Activated CD8-positive, alpha-beta memory T cell treated with anti-CD3 and anti-CD28 coated beads, Interleukin-2, amount 50 U/mL, for 48 hours (primary cell): ENCODE data around the gene PHGDH.

ENCODE experiments used
- DNase-seq: peaks from one replicate; pipeline ENCODE4 v3.0.0-alpha.2; 2020

Gene PHGDH

GRCh38 chr1:119733754-119734153, 22.0 kb downstream of the PHGDH start:
- DNase-seq: no peak

DNA sequence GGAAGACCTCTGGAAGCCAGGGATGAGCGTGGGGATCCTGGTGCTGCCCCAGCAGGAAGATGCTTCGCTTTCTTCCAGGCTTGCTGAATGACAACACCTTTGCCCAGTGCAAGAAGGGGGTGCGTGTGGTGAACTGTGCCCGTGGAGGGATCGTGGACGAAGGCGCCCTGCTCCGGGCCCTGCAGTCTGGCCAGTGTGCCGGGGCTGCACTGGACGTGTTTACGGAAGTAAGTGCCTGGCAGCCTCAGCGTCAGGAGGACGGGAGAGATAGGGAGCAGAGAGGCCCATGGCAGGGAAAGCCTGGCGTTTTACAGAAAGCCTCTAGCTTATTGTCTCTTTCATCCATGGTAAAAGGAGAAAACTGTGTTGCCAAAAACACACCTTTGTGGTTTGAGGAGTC, 23.5 kb downstream of the PHGDH start:
- DNase-seq: no peak

DNA sequence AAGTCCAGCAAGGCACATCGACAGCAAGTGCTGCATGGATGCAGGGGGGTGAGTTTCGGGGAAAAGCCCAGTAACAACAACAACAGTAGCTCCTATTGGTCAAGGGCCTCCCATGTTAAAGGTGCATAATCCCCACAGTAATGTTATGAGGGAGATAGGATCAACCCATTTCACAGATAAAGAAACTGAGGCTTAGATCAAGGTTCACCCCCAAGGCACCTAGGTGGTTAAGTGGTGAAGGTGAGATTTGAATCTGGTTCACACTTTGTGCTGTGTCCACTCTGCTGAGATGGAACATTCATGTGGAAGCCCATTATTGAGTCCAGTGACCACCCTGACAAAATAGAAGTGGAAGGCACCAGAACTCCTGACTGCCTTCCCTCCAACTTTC, 24.9 kb downstream of the PHGDH start:
- no peak for DNase-seq

- DNase-seq: no peak
Observed at GRCh38 chr1:119737040-119737682, 25.4 kb downstream of the PHGDH start.

DNA sequence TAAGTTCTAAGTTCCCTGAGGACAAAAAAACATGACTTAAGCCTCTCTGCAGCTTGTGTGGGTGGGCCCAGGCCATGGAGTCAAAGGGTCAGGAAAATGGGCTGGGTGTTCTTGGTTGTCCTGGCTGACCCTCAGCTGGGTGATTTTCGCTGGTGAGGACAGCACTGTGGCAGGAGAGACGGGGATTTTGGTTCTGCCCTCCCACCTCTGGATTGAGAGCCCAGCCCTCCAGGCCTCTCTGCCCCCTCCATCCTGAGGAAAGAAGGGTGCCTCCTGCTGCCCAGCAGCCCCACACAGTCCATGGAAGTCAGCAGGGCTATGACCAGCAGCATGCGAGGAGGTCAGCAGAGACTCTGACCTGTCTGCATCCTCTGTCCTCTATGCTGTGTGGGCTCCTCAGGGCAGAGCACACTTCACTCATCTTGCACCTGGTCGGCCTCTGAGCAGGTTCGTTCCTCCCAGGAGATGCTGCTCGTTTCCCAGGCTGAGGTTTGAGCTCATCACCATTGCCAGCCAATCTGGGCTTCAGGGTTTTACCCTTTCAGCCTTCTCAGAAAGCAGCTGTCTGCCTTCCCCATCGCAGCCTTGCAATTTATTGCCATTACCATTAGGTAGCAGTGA, 26.5 kb downstream of the PHGDH start:
- no peak for DNase-seq

GRCh38 chr1:119739150-119739549, 27.4 kb downstream of the PHGDH start:
- DNase-seq: no peak

- DNase-seq: no peak
Observed at GRCh38 chr1:119740261-119740660, 28.5 kb downstream of the PHGDH start.

- no peak for DNase-seq
Observed at GRCh38 chr1:119740896-119741780, 29.4 kb downstream of the PHGDH start.

- DNase-seq: no peak
Observed at GRCh38 chr1:119742202-119742601, 30.5 kb downstream of the PHGDH start.

DNA sequence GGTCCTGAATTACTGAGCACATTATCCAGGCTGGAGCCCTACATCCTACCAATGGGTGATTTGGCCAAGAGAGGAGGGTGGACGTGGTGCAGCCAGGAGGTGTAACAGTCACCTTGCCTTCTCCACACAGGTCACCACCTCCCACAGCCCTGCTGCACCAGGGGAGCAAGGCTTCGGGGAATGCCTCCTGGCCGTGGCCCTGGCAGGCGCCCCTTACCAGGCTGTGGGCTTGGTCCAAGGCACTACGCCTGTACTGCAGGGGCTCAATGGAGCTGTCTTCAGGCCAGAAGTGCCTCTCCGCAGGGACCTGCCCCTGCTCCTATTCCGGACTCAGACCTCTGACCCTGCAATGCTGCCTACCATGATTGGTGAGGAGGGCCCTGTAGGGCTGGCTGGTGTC, 30.9 kb downstream of the PHGDH start:
- no peak for DNase-seq

DNA sequence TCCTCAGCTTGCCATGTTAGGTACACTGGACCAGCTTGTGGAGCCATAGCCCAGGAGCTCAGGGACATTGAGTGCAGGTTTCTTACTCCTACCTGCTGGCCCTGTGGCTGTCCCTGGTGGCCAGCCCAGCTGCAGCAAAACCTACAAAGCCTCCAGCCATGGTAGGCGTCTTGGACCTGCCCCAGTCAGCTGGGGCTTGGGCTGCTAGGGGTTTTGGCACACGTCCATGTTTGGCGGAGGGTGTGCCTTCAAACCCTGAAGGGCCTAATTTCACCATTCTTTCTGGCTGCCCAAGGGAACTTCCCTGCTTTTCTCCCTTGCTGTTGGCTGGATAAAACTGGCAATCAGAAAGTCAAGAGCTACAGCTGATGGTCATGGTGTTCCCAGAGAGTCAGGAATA, 31.6 kb downstream of the PHGDH start:
- DNase-seq: no peak

DNA sequence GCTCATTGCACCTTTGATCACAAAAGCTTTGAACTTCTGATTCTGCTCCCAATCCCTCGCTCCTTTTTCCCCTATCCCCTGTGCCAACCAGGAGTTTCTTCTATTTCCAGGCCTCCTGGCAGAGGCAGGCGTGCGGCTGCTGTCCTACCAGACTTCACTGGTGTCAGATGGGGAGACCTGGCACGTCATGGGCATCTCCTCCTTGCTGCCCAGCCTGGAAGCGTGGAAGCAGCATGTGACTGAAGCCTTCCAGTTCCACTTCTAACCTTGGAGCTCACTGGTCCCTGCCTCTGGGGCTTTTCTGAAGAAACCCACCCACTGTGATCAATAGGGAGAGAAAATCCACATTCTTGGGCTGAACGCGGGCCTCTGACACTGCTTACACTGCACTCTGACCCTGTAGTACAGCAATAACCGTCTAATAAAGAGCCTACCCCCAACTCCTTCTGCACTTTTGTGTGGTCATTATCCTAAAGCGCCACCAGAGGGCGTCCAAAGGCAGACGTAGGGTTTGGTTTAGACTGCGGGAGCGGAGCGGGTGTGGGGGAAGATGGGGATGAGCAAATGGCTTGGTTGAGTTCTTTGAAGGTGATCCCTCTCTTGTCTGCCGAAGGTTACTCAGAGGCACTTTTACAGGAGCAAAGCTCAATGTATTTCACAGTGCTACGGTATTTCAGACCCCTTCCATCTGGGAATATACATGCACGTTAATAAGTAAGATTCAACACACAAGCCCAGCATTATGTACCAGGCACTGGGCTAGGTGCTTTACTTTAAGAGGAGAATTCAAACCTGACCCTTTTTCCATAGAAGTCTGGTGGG, 32.3 kb downstream of the PHGDH start:
- peak; percentile 75 for DNase-seq

DNA sequence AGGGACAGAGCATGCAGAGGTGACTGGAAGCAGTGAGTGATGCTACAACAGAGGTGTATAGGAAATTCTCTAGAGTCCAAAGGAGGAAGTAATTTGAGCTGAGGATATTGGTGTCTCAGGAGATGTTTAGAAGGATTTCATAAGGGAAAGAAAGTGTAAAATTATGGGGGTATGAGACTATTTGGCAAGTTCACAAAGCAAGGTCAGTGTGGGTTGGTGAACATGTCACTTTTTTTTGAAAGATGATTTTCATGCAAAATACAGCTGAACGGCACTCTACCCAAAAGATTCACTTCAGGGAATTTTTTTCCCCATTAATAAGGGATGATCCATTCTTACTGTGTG, 32.8 kb downstream of the PHGDH start:
- no peak for DNase-seq

DNA sequence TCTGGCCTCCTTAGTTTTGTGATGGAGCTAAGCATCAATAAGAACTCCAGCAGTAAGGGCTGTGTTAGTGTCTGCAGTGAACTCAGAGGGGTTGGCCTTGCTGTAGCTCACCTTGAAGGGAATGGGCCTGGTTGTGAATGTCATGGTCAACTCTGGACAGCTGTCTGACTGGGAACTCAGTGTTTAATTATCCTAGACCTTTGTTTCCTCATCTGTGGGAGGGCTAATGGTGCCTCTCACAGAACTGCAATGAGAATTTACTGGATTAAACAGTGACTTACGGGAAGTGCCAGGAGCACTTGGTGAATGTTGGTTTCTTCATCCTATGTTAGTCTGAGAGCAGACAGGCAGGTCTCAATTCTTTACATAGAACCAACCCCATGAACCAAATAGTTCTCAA, 33.3 kb downstream of the PHGDH start:
- DNase-seq: no peak

DNA sequence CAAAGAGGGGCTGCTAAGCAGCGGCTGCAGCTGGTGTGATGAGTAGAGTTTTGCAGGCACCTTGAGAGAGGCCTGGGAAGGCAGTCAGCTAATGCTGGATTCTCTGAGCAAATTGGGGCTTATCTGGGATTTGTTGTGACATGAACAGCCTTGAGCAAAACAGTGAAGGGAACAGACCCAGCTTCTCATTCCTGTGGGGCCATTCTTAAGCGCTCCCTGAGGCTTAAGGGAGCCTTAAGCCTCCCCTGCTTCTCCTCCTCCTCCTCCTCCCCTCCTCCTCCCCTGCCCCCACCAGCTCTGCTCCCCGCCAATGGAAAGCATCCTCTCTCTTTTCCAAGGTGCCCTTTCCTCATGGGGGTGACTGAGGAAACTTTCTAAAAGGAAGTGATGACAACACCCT, 35.7 kb downstream of the PHGDH start:
- DNase-seq: no peak

DNA sequence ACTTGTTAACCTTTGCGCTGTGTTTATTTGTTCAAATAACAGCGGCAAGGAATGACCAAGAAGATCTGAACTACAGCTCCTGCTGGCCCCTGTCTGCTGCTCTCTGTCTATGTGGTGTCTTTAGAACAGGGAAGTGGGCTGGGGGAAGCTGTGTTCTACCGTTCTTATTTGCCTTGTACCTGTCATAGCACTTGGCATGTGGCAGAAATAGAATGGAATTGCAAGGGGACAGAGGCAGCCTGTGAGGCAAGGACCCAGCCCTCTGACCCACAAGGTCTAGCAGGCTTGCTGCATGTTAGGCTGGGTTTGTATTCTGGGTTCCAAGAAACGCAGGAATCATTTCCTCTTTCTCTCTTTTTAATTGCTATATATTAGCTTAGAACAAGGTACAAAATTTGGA, 36.3 kb downstream of the PHGDH start:
- no peak for DNase-seq

DNA sequence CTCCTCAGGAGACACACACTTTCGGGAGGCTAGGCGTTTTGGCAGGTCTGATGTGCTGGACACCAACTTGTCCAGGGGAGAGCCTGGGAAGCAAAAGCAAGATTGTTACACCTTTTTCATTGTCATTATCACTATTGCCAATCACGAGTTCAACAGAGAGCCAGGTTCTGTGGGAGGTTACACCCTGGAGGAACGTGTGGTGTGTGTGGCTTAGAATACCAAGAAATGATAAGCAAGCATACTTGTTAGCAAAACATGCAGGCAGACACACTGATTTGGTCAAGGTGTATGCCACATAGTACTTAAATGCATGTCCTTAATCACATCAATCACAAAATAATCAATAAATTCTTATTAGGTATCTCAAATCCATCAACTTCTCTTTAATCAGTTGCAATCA, 40.9 kb downstream of the PHGDH start:
- DNase-seq: no peak

DNA sequence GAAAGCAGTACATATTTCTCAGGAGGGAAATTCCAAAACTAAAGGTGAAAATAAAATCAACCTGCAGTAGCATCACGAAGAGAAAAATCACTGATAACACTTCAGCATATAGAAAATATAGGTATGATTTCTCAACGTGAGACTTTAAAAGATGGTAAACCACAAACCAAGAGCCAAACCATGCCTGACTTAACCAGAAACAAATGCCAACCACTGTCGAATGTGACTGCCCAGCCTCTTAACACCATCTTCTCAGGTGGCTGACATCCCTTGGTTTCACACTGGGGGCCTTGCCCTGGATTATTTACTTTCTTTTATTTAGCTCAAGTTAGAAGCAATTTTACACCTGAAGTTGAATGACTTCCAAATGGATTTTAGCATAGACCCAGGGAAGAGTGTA, 46.9 kb downstream of the PHGDH start:
- DNase-seq: no peak

- DNase-seq: no peak
Observed at GRCh38 chr1:119762409-119762808, 50.7 kb downstream of the PHGDH start.

- DNase-seq: no peak
Observed at GRCh38 chr1:119762953-119763352, 51.2 kb downstream of the PHGDH start.

GRCh38 chr1:119764220-119764619, 52.5 kb downstream of the PHGDH start:
- DNase-seq: no peak

DNA sequence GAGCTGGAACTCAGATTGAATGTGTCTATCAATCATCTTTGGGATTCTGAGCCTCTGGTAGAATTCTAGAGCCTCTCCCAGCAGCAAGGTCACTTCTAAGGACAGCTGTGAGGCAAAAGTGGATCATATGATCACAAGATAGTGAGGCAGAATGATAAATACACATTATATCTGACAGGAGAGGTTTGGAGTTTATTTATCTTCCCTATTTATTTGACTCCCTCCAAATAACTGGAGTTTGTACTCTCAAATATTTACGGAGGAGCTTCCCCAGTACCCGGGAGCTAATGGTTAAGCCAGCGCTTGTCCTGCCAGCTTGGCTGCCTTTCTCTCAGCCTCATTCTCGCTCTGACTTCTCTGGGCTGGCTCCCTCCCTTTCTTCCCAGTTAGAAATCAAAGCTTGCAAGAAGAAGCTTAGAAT, 54.6 kb downstream of the PHGDH start:
- no peak for DNase-seq

GRCh38 chr1:119767486-119767885, 55.8 kb downstream of the PHGDH start:
- no peak for DNase-seq
